ENCODE measurements around the gene GALNT18. TPM values are rescaled to one million over a fixed set of nuclear protein-coding genes. Genes with fewer than 3 reads are reported as not detected.

Gene GALNT18
- polyA plus RNA-seq, 1 donor (not counting 4 experiments of a cell fraction or from before 2014, with no cell fraction given), result 27.2 TPM

- Histone ChIP-seq H3K36me3 (ENCODE audit: control insufficient read depth in 2 of 2, extremely low read depth in 1 of 2, insufficient read depth in 2 of 2, low read length in 2 of 2) (peaks cover 0 to 3% of the 10 kb centered on the region in 2 experiments), H3K9ac (ENCODE audit: control insufficient read depth, extremely low read depth, insufficient read depth, low read length) (no peak overlapping the region), H3K79me2 (ENCODE audit: control insufficient read depth, insufficient read depth, low read length) (no peaks in the 10 kb centered on the region), H3K4me3 (ENCODE audit: control insufficient read depth in 2 of 3, extremely low read depth in 1 of 3, insufficient read depth in 2 of 3, low read depth in 1 of 3, low read length in 3 of 3) (no peak overlapping the region), H2AFZ (ENCODE audit: control insufficient read depth, low read length) (no peak overlapping the region), H3K9me3 (ENCODE audit: control insufficient read depth, low read depth, low read length) (no peaks in the 10 kb centered on the region), H3K4me2 (ENCODE audit: control insufficient read depth, extremely low read depth, insufficient read depth, low read depth, low read length) (no peak overlapping the region), H3K27me3 (ENCODE audit: control insufficient read depth, extremely low read depth, insufficient read depth, low read length) (no peaks in the 10 kb centered on the region), H3K4me1 (ENCODE audit: control insufficient read depth, extremely low read depth, insufficient read depth, low read length) (peaks cover 7% of the 10 kb centered on the region), H3K27ac (ENCODE audit: control insufficient read depth, insufficient read depth, low read length) (no peak overlapping the region), H3K9me1 (ENCODE audit: control insufficient read depth, extremely low read depth, insufficient read depth, low read length) (no peaks in the 10 kb centered on the region), H4K20me1 (ENCODE audit: control insufficient read depth, extremely low read depth, insufficient read depth, low read length) (no peaks in the 10 kb centered on the region)
- dilution Hi-C loops (cut with MboI; ENCODE audit: extremely low pct_ligation_motif_present, low sequenced_read_pairs), result no loop called here
- DNase-seq (ENCODE audit: low read depth, low spot score) (no peak), FAIRE-seq (no peak)
- TF ChIP-seq EZH2 (IDR thresholded peaks at IDR 0.05; ENCODE audit: low read length), result no peak
- no peak for TF ChIP-seq CTCF (optimal IDR thresholded peaks at IDR 0.05 in 1 of 3, IDR thresholded peaks at IDR 0.05 in 1 of 3, conservative IDR thresholded peaks at IDR 0.05 in 1 of 3; ENCODE audit: extremely low read depth in 1 of 3, insufficient read depth in 2 of 3, low read length in 3 of 3)
Observed at GRCh38 chr11:11441091-11441490, 180.7 kb downstream of the GALNT18 start.

DNA sequence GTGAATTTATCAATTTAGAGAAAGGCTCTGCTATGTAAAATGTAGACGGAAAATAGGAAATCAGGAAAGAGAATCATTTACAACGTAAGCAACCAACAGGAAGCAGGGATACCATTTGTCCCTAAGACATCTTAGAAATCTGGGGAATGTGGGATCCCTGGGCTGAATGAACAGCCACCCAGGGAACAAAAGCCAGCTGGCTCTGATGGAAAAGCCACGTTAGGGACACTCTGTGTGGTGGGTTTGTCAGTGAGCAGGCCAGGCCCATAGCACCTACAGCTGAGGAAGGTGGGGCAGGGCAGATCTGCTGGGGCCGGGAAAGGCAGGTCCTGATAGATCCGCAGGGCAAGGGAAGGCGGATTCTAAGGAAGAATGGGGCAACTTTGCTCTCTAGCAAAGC lies 181.7 kb downstream of the GALNT18 start:
- Histone ChIP-seq H3K4me1 (ENCODE audit: control insufficient read depth, extremely low read depth, insufficient read depth, low read length) (peaks cover 7% of the 10 kb centered on the region), H3K4me3 (ENCODE audit: control insufficient read depth in 2 of 3, extremely low read depth in 1 of 3, insufficient read depth in 2 of 3, low read depth in 1 of 3, low read length in 3 of 3) (no peak overlapping the region), H3K9ac (ENCODE audit: control insufficient read depth, extremely low read depth, insufficient read depth, low read length) (no peak overlapping the region), H3K27me3 (ENCODE audit: control insufficient read depth, extremely low read depth, insufficient read depth, low read length) (no peaks in the 10 kb centered on the region), H3K79me2 (ENCODE audit: control insufficient read depth, insufficient read depth, low read length) (no peaks in the 10 kb centered on the region), H4K20me1 (ENCODE audit: control insufficient read depth, extremely low read depth, insufficient read depth, low read length) (no peaks in the 10 kb centered on the region), H3K36me3 (ENCODE audit: control insufficient read depth in 2 of 2, extremely low read depth in 1 of 2, insufficient read depth in 2 of 2, low read length in 2 of 2) (peaks cover 0 to 3% of the 10 kb centered on the region in 2 experiments), H2AFZ (ENCODE audit: control insufficient read depth, low read length) (no peak overlapping the region), H3K4me2 (ENCODE audit: control insufficient read depth, extremely low read depth, insufficient read depth, low read depth, low read length) (no peak overlapping the region), H3K27ac (ENCODE audit: control insufficient read depth, insufficient read depth, low read length) (no peak overlapping the region), H3K9me1 (ENCODE audit: control insufficient read depth, extremely low read depth, insufficient read depth, low read length) (no peaks in the 10 kb centered on the region), H3K9me3 (ENCODE audit: control insufficient read depth, low read depth, low read length) (no peaks in the 10 kb centered on the region)
- no peak for TF ChIP-seq EZH2 (IDR thresholded peaks at IDR 0.05; ENCODE audit: low read length)
- no peak for TF ChIP-seq CTCF (optimal IDR thresholded peaks at IDR 0.05 in 1 of 3, IDR thresholded peaks at IDR 0.05 in 1 of 3, conservative IDR thresholded peaks at IDR 0.05 in 1 of 3; ENCODE audit: extremely low read depth in 1 of 3, insufficient read depth in 2 of 3, low read length in 3 of 3)
- dilution Hi-C loops (cut with MboI; ENCODE audit: extremely low pct_ligation_motif_present, low sequenced_read_pairs), result no loop called here
- DNase-seq (ENCODE audit: low read depth, low spot score) (no peak), FAIRE-seq (no peak)

All from keratinocyte (primary cell).